NCI-H2107 treated with DMSO at 0.1 percent for 48 hours (cell line): ENCODE measurements around the gene ELMO1.

Experiments used
- DNase-seq: peaks from one replicate; lab custom pipeline; 2025; ENCODE audit not compliant: unreplicated experiment; lab: John Stamatoyannopoulos, UW

The ELMO1 gene

DNA sequence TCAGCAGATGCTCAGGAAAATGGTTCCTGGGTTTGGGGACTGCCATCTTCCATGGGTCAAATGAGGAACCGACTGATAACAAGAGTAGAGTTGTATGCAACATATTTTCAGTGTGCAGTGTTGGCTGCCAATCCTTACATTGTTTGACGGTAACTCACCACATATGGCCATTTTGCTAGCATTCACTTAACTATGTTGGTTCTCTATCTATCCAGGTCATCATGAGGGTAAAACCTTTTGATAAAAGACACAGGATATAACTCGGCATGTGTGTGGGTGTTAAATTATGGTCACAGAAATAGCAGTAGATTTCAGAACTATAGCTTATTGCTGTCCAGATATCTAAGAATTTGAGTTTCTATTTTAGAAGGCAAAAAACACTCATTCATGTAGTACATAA is 583.6 kb downstream of the ELMO1 start:
- DNase-seq: no peak

DNA sequence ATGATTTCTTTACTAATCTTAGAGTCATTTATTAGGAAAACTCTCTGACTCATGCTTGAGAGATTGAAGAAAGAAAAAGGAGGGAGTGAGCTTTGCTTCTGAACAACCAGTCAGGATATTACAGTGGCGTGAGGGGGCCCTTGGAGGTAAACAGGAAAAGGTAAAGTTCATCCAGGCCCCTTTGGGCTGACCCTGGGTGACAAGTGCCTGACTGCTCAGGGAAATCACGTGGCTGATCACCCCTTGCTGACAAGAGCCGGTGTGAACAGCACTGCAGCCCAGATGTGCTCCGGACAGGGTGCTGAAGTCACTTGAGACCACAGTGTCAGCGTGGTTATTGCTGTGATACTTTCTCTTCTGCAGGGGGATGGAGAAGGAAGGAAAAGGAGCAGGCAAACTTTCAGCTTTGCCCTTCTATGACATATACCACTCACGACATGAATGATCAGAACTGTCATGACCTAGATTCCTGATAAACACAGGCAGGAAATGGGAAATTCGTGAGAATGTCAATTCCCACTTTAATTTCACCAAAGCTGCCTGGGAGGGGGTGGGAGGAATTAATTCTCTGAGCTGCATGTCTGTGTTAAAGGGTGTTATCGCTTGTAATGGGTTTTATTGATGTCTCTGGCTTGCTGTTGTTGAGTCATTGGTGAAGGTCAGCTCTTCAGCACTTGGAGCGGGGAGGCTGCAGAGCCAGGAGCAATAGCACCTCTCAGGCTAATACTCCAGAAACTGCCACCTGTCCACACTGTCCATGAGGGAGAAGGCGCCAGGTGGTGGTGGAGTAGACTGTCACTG is 584.6 kb downstream of the ELMO1 start:
- DNase-seq: no peak

GRCh38 chr7:36862771-36863261 is 585.8 kb downstream of the ELMO1 start:
- DNase-seq: no peak

- no peak for DNase-seq
These were observed 587.0 kb downstream of the ELMO1 start for GRCh38 chr7:36861656-36862055.

GRCh38 chr7:36860681-36861080 is 588.0 kb downstream of the ELMO1 start:
- no peak for DNase-seq

DNA sequence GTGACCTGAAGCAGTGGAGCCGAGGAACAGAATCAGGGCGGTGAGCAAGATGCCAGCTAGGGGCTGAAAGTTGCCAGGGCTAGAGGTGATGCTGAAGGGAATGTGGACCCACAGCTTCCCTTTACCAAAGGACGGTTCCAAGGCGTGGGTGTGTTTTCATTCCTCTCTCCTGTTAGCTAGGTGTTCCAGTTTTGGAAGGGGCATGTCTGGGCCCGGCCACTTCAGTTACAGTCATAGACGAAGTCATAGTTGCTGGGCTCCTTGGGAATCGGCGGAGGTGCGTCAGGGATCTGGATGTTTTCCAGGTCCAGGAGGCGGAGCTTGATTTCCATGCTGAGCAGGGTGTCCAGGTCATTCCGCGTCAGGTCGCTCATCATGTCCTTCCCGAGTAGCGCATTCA is 593.3 kb downstream of the ELMO1 start:
- DNase-seq: no peak

DNA sequence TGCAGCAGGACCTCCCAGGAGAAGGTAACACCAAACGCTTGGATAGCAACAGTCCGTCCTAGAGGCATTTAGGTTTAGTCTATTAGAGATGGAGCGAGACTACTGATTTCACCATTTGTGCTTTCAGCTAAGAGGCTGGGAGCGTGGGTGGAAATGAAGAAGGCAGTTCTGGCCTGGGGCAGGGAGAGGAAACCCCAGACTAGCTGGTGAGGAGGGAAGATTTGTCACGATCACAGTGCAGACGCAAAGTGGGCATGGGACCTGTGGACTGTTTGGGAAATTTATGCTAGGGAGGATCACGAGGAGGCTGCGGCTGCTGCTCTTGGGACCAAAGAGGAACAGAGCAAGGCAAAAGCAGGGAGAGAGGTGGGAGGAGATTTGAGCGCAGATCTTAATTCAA is 594.0 kb downstream of the ELMO1 start:
- no peak for DNase-seq

DNA sequence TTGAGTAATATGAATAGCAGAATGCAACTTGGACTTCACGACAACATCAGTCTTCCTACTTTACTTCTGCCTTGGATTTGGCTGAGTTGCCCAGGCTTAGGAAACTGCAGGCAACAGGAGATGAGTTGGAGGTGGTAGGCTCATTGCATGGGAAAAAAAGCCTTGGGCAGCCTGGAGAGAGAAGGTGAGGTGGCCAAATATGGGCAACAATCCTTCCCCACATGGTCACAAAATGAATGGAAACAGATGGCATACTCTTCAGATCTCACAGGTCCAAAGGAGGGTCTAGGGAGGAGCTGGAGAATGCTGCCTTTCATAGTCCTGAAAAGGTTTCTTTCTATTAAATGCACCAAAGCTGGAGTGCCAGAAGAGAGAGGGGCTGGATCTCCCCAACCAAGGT is 595.7 kb downstream of the ELMO1 start:
- DNase-seq: no peak

DNA sequence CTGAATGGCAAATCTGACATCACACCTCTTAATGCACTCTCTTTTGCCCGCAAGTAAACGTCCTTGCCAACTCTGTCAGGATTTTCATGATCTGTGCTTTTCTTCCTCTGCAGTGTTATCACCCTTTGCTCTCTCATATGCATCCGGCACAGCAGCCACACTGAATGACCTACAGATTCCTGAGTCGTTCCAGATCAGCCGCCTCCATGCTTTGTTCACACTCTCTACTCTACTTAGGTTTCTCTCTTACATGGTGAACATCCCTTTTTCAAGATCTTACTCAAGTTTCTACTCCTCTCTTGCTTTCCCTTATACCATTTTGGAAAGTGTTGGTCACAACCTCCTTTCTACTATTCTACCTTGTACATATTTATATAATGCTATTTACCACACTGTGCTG is 596.6 kb downstream of the ELMO1 start:
- no peak for DNase-seq

DNA sequence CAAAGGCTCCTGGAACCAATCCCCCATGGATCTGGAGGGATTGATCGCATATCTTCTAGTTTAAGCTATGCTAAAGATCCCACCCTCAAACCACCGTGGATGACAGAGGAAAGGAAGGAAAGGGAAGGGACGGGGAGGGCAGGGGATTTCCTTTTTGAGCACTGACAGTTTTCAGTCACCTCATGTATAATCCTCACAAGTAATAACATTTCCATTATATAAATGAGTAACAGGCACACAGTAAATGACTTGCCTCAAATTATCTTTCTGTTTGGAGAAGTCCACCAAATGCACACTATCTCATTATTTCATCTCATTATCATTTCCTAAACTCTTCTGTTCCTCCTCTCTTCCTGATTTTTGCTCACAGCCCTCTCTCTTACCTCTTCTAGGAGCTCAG is 597.3 kb downstream of the ELMO1 start:
- DNase-seq: no peak

- no peak for DNase-seq
These were observed 600.7 kb downstream of the ELMO1 start for GRCh38 chr7:36847946-36848345.

- DNase-seq: no peak
These were observed 604.3 kb downstream of the ELMO1 start for GRCh38 chr7:36844374-36844773.

DNA sequence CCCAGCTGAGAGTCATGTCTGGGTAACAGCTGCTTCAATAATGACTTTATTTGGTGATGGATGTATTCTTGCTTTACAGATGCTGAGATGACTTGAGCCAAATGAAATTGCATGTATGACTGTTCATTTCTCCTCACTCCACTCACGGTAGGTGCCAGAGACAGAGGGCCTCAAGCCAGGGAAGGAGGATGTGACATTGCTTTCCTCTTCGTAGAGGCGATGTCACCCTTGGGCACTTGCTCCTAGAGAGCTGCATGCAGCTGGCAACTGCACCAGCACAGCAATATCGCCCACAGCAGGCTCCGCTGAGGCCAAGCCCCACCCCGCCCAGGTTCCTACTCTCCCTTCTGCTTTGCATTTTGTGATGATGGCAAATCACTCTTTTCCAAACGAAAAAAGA is 607.8 kb downstream of the ELMO1 start:
- DNase-seq: no peak

GRCh38 chr7:36838616-36839225 is 609.9 kb downstream of the ELMO1 start:
- DNase-seq: no peak

- no peak for DNase-seq
These were observed 617.6 kb downstream of the ELMO1 start for GRCh38 chr7:36831049-36831448.

- no peak for DNase-seq
These were observed 620.6 kb downstream of the ELMO1 start for GRCh38 chr7:36827726-36828703.

- no peak for DNase-seq
These were observed 623.2 kb downstream of the ELMO1 start for GRCh38 chr7:36825501-36825900.

DNA sequence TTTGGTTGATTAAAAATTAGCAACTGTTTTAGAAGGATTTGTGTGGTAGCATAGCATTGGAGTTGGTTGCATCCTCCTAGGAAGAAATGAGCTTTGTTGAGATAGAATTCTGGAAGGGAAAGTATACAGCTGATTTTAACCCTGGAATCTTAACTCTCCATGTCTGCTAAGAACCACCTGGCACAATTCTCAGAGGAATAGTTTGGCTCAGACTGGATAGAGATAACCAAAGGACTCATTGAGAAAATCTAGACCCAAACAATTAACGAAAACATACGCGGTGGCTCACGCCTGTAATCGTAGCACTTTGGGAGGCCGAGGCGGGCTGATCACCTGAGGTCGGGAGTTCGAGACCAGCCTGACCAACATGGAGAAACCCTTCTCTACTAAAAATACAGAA is 625.3 kb downstream of the ELMO1 start:
- no peak for DNase-seq

- no peak for DNase-seq
These were observed 627.0 kb downstream of the ELMO1 start for GRCh38 chr7:36821617-36822016.

DNA sequence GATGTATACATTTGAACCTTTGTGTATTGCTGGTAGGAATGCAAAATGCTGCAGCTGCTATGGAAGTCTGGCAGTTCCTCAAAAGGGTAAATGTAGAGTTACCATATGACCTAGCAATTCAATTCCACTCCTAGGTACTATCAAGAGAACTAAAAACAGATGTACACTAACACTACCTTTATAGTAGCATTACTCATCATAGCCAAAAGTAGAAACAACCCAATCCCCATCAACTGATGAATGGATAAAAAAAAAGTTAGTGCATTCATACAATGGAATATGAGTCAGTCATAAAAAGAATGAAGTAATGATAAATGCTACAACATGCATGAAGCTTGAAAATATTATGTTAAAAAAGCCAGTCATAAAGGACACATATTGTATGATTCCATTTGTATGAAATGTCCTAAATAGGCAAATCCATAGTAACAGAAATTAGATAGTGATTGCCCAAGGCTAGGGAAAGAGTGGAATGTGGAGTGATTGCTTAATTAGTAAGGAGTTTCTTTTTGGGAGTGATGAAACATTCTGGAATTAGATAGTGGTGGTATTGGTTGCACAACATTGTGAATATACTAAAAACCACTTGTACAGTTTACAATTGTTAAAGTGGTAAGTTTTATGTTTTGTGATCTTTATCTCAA is 628.0 kb downstream of the ELMO1 start:
- no peak for DNase-seq

DNA sequence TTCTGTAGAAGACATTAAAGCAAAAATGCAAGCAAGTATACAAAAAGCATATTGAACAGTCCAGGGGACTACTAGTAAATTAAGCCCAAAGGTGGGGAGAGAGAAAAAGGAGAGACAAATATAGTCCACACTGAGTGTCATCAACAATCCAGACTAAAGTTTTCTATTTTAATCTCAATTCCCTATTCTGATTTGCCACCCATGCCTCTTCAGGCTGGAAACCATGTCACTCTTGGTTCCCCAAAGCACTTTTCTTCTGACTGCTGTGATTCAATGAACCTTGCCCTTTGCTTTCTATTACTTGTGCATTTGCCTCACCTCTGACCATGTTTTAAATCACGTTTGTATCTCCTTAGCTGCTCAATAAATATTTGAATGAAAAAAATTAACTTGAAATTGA is 629.0 kb downstream of the ELMO1 start:
- no peak for DNase-seq
